Measurements from ENCODE around the gene DOP1B. TPM values are rescaled to one million over a fixed set of nuclear protein-coding genes. Genes with fewer than 3 reads are reported as not detected.

The DOP1B gene
- total RNA-seq, 6 donors from 2014 or later = 13.7 to 78.6 (median 23.0) TPM

GRCh38 chr21:36124395-36124794, 32.2 kb upstream of the DOP1B start:
- H3K9me3 ChIP-seq = no peaks in the 10 kb centered on the region
- peaks cover 0 to 19% (median 13%) of the 10 kb centered on the region in 4 donors for H3K4me1 ChIP-seq
- no peaks in the 10 kb centered on the region for H3K36me3 ChIP-seq
- no peaks in the 10 kb centered on the region for H3K27me3 ChIP-seq
- DNase-seq = no peak
- H3K4me3 ChIP-seq = no peak overlapping the region
- TF ChIP-seq CTCF (IDR thresholded peaks at IDR 0.05) (no peak), POLR2AphosphoS5 (IDR thresholded peaks at IDR 0.05) (no peak), POLR2A (IDR thresholded peaks at IDR 0.05) (no peak), EP300 (IDR thresholded peaks at IDR 0.05) (no peak)
- no peak for ATAC-seq (ENCODE audit: low FRiP score in 2 of 2)
- no peak overlapping the region for H3K27ac ChIP-seq
- WGBS, 2 donors = 83 to 93% methylated on average over 2 of the region's 2 CpGs

GRCh38 chr21:36125512-36126207, 31.0 kb upstream of the DOP1B start:
- Histone ChIP-seq H3K27ac (peak overlapping the region; percentile 1 to 69 (median 48)), H3K36me3 (no peaks in the 10 kb centered on the region), H3K9me3 (no peaks in the 10 kb centered on the region), H3K27me3 (no peaks in the 10 kb centered on the region), H3K4me3 (no peak overlapping the region), H3K4me1 (peaks cover 0 to 26% (median 13%) of the 10 kb centered on the region in 4 donors)
- ATAC-seq (ENCODE audit: low FRiP score in 2 of 2) (peak; percentile 71 to 83), DNase-seq (peak in 1 of 2 donors; percentile 76)
- 17 to 30% methylated on average over 9 of the region's 9 CpGs for WGBS, 2 donors
- TF ChIP-seq CTCF (IDR thresholded peaks at IDR 0.05) (peak; percentile 75 to 87 (median 82)), EP300 (IDR thresholded peaks at IDR 0.05) (no peak)

GRCh38 chr21:36126208-36126565, 30.4 kb upstream of the DOP1B start:
- Histone ChIP-seq H3K27ac (peak overlapping the region; percentile 24 to 69 (median 48)), H3K9me3 (no peaks in the 10 kb centered on the region), H3K27me3 (no peaks in the 10 kb centered on the region), H3K36me3 (no peaks in the 10 kb centered on the region), H3K4me1 (peaks cover 0 to 26% (median 13%) of the 10 kb centered on the region in 4 donors), H3K4me3 (no peak overlapping the region)
- ATAC-seq (ENCODE audit: low FRiP score in 2 of 2) (no peak), DNase-seq (peak in 1 of 2 donors; percentile 63)
- TF ChIP-seq EP300 (IDR thresholded peaks at IDR 0.05) = no peak
- peak in 1 of 4 donors; percentile 27 for TF ChIP-seq POLR2A (IDR thresholded peaks at IDR 0.05)
- no peak for TF ChIP-seq CTCF (IDR thresholded peaks at IDR 0.05)

GRCh38 chr21:36126621-36127110, 30.0 kb upstream of the DOP1B start:
- Histone ChIP-seq H3K4me3 (no peak overlapping the region), H3K36me3 (no peaks in the 10 kb centered on the region), H3K27me3 (no peaks in the 10 kb centered on the region), H3K27ac (peak overlapping the region; percentile 24 to 69 (median 48)), H3K9me3 (no peaks in the 10 kb centered on the region), H3K4me1 (peaks cover 0 to 26% (median 13%) of the 10 kb centered on the region in 4 donors)
- DNase-seq (no peak), ATAC-seq (ENCODE audit: low FRiP score in 2 of 2) (no peak)
- TF ChIP-seq CTCF (IDR thresholded peaks at IDR 0.05) (no peak), POLR2AphosphoS5 (IDR thresholded peaks at IDR 0.05) (no peak), POLR2A (IDR thresholded peaks at IDR 0.05) (no peak), EP300 (IDR thresholded peaks at IDR 0.05) (no peak)
- 95 to 96% methylated on average over 5 of the region's 5 CpGs for WGBS, 2 donors
